ENCODE results near the gene CTDSPL2. TPM values are rescaled to one million over a fixed set of nuclear protein-coding genes. Genes with fewer than 3 reads are reported as not detected.

CTDSPL2 gene
- total RNA-seq, 1 donor from 2014 or later: 117 TPM

Other genes starting within 250 kb of the CTDSPL2 start
- 25.3 TPM for gene FRMD5, start 232.4 kb upstream of the CTDSPL2 start, total RNA-seq
- gene GOLM2, start 138.9 kb upstream of the CTDSPL2 start, total RNA-seq: 232 TPM
- 63.6 TPM for gene EIF3J, start 109.5 kb downstream of the CTDSPL2 start, total RNA-seq
- 73.0 TPM for gene SPG11, start 236.0 kb downstream of the CTDSPL2 start, total RNA-seq

Data from frontal cortex (tissue), 1 donor.